Hematopoietic multipotent progenitor cell treated with erythropoietin and hydrocortisone succinate and interleukin-3 and kit ligand, for 8 days (in vitro differentiated cells): Measurements from ENCODE around the gene C2CD2L.
A peak's percentile ranks its signal among the peaks of the same experiment; 100 is the strongest.
"Not testable (repeated sequence)": the region's sequence is repeated elsewhere in the genome, so short reads cannot be mapped to it uniquely, and the experiment has no call there.

ENCODE experiments used
- DNase-seq: peaks from one replicate; pipeline ENCODE4 v3.0.0-alpha.2; 2015

Gene C2CD2L

DNA sequence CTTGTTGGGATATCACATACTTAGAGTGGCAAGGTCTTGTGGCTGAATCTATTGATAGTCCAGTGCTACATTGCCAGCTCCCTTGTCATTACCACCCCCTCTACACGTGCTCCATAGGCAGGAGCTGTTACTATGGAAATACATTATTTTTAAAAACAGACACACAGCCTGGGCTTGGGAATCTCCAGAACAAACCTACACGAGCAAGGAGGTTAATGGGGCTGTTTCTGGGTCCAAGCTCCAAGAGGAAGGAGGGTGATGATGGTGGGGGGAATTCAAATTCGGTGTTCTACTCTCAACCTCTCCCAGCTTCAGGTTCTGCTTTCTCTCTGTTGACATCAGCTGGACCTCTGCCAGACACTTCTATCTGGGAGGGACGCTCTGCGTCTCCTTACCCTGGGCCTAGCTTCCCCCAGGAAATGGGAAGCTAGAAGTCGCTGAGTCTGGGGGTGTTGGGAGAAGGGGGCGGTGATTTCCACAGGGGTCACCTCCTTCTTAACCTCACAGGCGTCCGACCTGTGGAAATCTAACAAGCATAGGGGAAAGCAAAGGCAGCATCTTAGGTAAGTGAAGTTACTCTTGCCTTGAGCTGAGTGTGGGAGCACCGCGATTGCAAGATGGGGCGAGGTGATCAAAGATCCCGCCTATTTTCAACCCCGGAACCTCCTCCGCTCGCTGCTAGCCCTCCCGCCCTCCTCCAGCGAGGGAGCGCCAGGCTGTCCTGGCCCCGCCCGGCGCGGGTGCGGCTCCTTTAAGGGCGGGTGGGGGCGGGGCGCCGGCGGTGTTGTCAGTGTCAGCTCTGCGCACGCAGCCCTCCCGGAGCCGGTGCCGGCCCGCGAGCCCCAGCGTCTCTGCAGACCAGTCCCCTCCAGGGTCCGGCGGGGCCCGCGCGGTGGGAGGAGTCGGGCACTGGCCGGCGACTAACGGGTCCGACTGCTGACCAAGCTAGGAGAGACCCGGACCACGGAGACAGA lies at the start of gene C2CD2L:
Gene C2CD2L (plus strand): TSS at position 781 of the 974 bp plus-strand sequence. CDS start 398 bp downstream, outside the sequence.
- peak; percentile 96 for DNase-seq

DNA sequence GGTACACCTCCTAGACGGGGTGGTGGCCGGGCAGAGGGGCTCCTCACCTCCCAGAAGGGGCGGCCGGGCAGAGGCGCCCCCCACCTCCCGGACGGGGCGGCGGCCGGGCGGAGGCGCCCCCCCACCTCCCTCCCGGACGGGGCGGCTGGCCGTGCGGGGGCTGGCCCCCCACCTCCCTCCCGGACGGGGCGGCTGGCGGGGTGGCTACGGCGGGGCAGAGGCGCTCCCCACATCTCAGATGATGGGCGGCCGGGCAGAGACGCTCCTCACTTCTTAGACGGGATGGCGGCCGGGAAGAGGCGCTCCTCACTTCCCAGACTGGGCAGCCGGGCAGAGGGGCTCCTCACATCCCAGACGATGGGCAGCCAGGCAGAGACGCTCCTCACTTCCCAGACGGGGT lies 48.0 kb upstream of the C2CD2L start:
- not testable (repeated sequence) for DNase-seq

DNA sequence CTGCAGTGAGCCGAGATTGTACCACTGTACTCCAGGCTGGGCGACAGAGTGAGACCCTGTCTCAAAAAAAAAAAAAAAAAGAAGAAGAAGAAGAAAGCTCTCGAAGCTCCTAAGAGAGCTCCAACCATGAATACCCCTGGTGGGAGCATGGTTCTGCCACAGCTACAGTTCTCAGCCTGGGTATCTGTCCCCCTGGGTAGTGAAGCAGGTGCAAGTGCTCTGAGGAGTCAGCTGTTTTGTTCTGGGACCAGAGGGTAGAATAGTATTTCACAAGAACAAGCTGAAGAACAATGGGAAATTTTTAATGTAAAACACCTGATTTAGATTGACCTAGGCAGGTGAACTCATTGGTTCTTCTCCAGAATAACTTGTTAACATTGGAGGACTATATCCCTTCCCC lies 45.9 kb upstream of the C2CD2L start:
- no peak for DNase-seq

DNA sequence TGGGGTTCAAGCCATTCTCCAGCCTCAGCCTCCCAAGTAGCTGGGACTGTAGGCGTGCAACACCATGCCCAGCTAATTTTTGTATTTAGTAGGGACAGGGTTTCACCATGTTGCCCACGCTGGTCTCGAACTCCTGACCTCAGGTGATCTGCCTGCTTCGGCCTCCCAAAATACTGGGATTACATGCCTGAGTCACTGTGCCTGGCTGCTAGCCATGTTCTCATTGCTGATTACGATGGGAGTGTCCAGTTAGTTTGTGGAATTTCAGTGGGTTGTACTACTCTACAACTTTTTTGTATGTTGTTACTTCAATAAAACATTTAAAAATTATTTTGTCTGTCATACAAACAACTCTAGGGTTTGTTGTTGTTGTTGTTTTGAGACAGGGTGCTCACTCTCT lies 44.4 kb upstream of the C2CD2L start:
- peak; percentile 86 for DNase-seq

DNA sequence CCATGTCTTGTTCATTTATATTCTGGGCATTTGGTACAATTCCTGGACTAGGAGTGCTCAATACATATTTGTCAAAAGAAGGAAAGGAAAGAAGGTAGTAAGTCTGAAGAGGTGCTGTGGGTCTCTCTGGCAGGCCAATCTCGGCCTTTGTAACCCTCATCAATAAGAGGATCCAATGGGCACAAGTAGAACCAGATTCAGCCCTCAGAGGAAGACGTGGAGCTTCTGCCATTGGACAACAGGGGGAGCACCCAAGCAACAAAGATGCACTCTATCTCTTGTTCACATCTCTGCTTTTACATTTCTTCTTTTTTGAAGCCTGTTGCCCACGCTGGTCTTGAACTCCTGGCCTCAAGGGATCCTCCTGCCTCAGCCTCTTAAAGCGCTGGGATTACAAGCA lies 41.8 kb upstream of the C2CD2L start:
- peak; percentile 87 for DNase-seq

DNA sequence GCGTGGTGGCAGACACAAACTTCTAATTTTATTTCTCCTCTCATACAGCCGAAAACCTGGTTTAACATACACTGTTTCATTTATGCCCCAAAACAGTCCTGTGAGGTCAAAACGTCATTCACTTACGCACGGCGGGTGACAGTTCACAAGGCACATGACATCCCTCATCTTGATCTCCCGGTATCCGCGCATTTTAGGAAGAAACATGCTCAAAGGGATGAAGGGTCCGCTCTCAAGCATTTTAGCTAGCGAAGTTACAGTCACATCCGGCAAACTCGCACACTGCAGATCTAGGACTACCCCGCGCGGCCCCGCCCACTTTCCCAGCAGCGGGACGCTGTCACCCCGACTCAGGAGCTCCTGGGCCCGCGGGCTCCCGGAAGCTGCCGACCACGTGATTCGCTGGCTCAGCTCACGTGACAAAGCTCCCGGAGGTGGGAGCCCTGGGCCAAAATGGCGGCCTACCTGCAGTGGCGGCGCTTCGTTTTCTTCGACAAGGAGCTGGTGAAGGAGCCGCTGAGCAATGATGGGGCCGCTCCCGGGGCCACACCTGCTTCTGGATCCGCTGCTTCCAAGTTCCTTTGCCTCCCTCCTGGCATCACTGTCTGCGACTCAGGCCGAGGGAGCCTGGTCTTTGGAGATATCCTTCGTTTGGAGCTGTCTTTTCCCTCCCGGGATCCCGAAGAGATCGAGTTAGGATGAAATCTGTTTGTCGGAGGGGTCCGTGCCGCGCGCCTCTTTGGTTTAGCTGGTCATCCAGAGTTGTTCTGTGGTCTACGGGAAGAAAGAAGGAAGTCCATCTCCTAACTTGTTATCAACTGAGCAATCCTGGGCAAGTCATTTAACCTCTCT lies 39.5 kb upstream of the C2CD2L start, which contains the start of gene VPS11:
Gene VPS11 (plus strand): TSS at position 448 of the 852 bp plus-strand sequence. CDS start 6 bp downstream, at position 454.
- peak; percentile 97 for DNase-seq

DNA sequence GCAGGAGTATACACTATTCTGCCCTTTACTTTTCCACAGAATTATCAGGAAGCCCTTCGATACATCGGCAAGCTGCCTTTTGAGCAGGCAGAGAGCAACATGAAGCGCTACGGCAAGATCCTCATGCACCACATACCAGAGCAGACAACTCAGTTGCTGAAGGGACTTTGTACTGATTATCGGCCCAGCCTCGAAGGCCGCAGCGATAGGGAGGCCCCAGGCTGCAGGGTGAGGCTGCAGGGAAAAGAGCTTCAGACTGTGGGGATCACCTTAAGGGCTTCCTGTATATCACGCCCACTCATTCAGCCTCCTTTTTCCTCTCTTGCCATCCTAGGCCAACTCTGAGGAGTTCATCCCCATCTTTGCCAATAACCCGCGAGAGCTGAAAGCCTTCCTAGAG lies 29.3 kb upstream of the C2CD2L start:
- no peak for DNase-seq

DNA sequence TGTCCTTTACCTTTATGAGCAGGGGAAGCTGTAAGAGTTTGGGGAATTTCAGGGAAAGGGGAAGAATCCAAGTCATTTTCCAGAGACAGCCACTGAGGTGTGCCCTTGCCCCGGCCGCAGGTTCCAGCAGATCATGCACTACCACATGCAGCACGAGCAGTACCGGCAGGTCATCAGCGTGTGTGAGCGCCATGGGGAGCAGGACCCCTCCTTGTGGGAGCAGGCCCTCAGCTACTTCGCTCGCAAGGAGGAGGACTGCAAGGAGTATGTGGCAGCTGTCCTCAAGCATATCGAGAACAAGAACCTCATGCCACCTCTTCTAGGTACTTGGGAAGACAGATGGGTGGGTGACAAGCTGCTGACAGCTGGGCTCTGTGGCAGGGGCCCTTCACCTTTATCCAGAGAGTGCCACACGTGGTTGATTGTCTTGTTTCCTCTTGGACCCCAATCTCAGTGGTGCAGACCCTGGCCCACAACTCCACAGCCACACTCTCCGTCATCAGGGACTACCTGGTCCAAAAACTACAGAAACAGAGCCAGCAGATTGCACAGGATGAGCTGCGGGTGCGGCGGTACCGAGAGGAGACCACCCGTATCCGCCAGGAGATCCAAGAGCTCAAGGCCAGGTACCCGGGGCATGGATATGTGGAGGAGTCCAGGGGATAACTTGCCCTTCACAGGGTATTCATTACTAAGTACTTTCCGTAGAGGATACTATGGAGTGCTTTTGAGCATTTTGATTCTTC lies 28.3 kb upstream of the C2CD2L start:
- no peak for DNase-seq

DNA sequence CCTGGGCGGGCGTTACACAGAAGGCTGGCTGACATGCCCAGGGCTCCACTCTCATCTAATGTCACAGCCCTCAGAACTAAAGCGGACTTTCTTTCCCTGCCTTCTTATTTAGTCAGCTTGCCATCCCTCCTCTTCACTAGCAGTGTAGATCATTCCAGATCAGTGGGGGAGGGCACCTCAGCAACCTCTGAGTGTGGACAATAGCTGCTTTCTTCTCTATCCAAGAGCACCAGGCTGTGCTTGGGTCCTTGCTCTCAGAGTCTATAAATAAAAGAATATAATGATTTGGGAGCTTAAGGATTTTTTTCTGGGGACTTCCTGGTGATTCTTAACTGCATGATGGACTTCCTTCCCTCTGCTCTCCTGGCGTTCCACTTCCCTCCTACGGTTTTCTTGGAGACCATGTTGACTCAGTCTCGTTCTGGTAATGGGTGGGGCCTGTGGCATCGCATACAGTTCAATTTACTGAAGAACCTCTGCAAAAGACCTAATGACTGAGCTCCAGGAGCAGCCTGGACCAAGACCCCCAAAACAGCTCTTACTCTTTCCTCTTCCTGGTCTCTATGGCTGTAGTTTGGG lies 25.4 kb upstream of the C2CD2L start:
- no peak for DNase-seq

DNA sequence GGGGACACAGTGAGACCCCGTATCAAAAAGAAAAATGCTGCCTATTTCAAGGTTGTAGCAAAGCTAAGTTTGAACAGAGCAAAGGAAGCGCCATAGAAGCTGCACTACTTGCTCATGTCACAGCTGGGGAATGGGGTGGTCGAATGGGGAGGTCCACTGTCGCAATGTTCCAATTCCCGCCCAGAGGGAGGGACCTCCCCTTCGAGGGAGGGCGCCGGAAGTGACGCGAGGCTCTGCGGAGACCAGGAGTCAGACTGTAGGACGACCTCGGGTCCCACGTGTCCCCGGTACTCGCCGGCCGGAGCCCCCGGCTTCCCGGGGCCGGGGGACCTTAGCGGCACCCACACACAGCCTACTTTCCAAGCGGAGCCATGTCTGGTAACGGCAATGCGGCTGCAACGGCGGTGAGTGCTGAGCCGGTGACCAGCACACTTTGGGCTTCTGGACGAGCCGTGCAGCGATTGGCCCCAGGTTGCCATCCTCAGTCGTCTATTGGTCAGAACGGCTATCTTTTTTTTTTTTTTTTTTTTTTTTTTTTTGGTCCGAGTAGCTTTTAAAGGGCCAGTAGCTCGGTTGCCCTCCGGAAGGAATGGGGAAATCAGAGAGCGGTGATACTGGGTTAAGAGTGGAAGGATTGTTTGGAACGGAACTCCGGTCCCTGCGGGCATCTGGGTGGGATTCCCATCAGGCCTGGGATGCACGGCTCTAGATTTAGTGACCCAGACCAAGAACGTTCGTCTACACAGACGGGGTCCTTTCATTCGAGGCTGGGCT lies 22.3 kb upstream of the C2CD2L start, which contains the start of gene HMBS:
Gene HMBS (plus strand): TSS at position 219 of the 774 bp plus-strand sequence. CDS start 153 bp downstream, at position 372.
- peak; percentile 97 for DNase-seq

DNA sequence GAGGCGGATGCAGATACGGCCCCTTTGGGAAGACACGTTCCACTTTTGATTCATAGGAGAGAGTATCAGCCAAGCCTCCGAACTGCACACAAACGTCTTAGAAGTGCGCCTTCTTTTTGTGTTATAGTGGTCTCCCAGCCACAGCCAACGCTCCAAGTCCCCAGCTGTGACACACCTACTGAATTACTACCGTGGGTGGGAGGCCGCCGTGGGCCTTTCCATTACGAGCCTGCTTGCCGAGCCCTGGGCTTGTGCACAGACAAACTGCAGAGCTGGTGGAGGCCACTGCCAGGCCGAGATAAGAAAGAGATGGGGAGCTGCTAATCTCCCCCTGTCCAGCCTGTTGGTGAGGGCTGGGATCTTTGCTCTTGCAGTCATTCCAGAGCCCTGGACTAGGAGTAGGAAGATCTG lies 21.7 kb upstream of the C2CD2L start:
- DNase-seq = peak; percentile 93

DNA sequence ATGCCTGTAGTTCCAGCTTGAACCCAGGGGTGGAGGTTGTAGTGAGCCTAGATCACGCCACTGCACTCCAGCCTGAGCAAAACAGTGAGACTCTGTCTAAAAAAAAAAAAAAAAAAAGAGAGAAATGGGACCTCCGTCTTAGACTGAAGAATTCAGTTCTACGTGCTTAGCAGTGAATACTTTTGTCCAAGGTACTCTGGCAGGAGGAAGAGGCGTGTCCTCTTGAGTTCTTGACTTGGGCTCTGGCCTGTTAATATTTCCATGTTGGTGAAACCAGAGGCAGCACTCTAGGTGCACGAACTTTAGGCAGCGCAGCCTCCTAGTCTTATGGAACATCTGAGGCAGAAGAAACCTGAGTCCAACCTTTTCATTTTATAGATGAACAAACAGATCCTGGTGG lies 20.0 kb upstream of the C2CD2L start:
- peak; percentile 77 for DNase-seq

DNA sequence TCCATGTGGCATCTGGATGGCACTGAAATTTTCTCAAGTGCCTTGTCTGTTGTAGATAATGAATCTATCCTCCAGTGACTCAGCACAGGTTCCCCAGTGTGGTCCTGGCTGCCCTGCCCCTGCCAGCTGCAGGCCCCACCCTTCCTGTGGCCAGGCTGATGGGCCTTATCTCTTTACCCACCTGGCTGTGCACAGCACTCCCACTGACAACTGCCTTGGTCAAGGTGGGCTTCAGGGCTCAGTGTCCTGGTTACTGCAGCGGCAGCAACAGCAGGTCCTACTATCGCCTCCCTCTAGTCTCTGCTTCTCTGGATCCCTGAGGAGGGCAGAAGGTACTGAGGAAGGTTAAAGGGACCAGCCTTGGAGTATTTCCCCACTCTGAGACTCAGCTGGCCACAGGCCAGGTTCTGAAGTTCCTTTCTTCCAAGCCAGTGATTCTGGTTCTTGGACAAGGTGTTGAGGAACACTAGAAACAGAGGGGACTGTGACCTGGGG lies 19.4 kb upstream of the C2CD2L start:
- DNase-seq = peak; percentile 99

DNA sequence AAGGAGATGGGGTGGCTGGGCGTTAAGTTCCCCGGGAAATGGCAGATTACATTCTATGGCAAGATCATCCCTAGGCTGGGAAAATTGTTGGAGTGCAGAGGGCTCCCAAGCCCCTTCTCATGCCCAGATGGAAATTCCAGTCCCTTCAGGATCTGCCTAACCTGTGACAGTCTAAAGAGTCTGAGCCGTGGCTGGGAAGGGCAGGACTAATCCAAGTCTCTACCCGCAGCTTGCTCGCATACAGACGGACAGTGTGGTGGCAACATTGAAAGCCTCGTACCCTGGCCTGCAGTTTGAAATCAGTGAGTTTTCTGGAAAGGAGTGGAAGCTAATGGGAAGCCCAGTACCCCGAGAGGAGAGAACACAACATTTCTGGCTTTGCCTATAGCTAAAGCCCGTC lies 18.7 kb upstream of the C2CD2L start:
- peak; percentile 30 for DNase-seq

DNA sequence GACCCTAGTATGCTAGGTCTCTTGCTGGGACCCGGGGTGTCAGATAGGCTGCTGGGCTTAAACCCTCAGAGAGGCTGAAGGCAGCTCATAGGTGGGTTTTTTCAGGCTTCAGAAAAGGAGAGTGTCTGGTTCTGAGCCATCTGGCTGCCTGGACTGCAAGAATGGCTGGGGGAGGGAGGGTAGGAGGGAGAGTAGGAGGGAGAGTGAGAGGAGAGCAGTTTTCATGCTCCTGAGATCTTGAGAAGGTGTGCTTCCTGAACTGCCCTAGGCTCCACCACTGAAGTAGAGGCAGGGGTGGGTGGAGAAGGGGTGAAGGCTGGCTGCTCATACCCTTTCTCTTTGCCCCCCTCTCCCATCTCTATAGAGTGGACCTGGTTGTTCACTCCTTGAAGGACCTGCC lies 17.8 kb upstream of the C2CD2L start:
- peak; percentile 32 for DNase-seq

DNA sequence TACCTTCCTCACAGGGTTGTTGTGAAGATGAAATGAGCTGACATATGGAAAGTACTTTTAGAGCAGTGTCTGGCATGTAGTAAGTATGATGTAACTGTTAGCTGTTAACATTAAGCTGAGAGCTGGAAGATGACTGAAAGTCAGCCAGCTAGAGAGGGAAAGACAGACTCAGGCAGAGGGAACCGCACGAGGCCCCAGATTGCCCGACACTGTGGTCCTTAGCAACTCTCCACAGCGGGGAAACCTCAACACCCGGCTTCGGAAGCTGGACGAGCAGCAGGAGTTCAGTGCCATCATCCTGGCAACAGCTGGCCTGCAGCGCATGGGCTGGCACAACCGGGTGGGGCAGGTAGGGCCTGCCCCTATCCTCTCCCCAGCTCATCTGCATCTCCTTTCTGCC lies 16.0 kb upstream of the C2CD2L start:
- DNase-seq = peak; percentile 37

DNA sequence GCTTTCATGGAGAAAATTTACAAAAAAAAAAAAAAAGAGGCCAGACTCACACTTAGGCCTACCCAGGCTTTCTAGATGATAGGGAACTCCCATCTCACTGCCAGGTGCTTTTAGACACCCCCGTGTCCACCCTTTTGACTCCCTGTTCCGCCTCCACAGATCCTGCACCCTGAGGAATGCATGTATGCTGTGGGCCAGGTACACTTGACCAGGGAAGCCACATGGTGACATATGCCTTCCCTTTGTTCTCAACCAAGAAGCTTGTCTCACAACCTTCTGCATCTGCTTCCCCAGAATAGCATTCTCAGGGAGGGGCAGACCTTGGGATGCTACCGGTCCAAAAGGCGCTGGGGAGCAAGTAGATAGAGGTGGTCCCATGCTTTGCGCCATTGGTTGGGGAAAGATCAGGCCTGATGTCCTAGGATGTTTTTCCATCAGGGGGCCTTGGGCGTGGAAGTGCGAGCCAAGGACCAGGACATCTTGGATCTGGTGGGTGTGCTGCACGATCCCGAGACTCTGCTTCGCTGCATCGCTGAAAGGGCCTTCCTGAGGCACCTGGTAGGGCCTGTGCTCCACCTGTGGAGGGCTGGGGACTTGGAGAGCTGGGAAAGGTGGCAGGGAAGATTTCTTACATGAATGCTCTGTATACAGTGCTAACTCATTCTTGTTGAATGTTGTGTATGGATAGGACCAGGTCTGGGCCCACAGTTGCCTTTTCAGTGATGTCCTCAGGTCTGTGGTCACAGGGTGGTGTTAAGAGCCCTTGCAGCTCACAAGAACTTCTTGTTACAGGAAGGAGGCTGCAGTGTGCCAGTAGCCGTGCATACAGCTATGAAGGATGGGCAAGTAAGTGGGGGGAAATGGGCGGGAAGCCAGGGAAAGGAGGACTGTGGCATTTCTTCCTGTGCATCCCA lies 14.9 kb upstream of the C2CD2L start:
- DNase-seq = peak; percentile 68

DNA sequence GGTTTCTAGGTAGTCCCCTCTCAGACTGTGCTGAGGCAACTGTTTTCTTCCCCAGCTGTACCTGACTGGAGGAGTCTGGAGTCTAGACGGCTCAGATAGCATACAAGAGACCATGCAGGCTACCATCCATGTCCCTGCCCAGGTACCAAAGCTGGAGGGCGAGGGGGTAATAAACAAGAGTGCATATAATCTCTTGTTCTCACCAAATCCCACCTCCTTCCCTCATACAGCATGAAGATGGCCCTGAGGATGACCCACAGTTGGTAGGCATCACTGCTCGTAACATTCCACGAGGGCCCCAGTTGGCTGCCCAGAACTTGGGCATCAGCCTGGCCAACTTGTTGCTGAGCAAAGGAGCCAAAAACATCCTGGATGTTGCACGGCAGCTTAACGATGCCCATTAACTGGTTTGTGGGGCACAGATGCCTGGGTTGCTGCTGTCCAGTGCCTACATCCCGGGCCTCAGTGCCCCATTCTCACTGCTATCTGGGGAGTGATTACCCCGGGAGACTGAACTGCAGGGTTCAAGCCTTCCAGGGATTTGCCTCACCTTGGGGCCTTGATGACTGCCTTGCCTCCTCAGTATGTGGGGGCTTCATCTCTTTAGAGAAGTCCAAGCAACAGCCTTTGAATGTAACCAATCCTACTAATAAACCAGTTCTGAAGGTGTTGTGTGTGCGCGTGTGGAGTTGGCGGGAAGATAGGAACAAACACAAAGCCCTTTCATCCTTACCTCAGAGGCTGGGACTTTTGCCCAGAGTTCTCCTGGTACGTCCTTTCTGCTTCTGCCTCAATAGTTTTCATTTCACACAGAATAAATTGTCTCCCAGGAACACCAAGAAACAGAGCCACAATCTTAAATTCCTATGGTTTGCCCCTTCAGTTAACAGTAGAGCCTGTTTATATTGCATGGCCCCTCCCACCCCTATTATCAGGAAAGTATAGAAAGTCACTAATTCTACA lies 14.0 kb upstream of the C2CD2L start:
- peak; percentile 68 for DNase-seq
